RKO (cell line): Measurements from ENCODE around the gene PLXNA4.
A peak's percentile ranks its signal among the peaks of the same experiment; 100 is the strongest.

Experiments
- DNase-seq: peaks from one replicate; pipeline ENCODE4 v3.0.0-alpha.2; 2016; ENCODE audit warnings: low spot score

Gene PLXNA4

DNA sequence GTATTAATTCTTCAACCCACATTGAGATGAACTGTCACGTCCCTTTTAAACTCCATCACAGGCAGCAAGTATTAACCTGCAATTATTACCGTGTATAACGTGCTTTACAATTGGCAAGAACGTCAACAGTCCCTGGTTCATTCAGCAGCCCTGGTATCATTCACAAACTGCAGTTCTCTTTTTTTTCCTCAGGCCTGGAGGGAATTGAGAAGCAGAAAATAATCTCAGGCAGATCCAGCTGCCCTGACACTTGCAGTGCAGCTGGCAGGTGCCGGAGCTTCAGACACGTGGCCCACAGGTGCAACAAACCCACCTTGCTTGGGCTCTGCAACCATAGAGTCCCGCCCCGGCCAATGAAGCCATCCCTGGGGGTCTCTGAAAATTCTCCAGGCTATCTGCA lies 137.3 kb downstream of the PLXNA4 start:
- no peak for DNase-seq

DNA sequence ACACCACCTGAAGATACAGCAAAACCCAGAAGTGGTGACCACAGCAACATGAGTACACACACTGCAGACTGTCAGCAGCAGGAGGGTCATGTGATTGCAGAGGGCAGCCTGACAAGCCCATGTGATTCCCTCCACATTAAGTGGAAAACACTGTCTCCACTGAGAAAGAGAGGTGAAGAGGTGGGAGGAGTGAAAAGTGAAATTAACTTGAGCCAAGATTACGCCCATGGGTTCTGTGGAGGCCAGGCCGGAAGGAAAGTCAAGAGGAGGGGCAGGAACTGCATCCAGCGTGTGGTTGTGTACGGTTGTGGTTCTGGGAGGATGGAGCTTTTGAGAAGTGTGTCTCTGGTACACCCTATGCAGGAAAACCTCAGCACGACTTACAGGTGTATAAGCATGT lies 138.5 kb downstream of the PLXNA4 start:
- no peak for DNase-seq

DNA sequence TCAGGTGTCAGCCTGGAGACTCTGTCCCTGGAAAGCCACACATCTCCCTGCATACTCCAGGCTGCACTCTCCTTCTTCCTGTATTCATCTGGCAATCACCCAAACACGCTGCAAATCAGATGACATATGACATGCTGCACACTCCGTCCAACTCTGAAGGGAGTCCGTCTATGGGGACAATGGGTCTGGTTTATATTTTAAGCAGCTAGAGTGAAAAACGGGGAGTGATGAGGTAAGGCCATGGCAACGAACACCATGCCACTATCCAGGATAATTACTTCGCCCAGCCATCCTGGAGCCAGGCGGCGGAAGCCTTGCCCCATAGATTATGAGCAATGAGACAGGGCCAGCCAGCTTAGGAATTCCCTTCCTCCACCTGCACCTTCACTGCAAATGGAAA lies 140.1 kb downstream of the PLXNA4 start:
- DNase-seq = no peak

DNA sequence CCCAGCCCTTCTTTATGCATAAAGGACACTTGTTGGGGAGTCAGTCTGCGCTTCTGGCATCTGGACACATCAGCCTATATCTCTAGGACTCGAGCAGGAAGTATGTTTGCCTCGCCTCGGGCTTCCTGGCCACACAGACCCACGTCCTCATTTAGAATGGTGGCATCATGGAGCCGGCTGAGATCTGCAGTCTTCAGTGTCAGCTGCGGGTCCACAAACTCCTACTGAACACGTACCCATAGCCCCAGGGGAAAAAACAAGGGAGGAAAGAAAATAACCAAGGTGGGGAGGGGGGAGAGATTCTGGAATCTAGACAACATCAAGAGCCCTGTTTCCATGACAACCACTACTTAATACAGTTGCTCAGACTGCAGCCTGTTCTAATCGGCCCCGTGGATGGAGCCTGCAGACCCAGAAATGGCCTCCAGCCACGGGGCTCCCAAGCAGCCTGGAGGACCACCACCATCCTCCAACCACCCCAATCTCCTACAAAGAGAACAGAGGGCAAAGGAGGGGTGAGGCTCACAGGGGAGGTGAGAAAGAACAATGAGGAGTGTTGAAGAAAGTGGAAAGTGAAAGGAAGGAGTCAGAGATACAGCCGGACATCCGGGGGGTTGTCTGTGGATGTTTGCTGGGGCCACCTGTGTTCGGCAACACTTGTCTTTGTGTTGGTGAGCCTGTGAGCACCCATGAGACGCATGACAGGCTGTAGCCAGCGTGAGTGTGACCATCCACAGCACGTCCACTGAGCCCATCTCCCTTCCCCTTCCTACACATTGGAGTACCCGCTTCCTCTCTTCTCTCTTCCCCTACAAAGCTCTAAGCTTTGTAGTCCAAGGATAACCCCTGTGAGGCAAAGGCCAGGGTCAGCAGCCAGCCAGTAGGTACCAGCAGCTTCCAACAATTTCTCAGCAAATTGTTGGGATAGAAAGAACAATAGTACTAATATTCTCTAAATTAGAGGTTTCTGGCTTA lies 141.0 kb downstream of the PLXNA4 start:
- no peak for DNase-seq

DNA sequence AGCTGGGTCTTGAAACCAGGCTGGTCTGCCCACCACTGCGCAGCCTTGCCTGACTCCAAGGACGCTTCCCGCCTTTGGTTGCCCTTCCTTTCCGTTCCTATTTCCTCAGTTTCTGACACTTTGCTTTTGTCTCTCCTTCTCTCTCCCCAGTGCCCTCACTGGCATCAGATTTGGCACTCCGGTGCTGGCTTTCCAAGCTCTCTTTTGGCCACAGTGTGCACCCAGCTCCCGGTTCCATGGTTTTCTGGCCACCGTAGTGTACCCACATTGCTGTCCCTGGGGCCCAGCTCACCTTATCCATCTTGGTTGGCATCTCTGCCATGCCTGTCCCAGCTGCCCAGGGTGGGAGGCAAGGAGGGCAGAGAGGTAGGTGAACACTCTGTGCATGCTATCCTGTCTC lies 142.2 kb downstream of the PLXNA4 start:
- DNase-seq = no peak

DNA sequence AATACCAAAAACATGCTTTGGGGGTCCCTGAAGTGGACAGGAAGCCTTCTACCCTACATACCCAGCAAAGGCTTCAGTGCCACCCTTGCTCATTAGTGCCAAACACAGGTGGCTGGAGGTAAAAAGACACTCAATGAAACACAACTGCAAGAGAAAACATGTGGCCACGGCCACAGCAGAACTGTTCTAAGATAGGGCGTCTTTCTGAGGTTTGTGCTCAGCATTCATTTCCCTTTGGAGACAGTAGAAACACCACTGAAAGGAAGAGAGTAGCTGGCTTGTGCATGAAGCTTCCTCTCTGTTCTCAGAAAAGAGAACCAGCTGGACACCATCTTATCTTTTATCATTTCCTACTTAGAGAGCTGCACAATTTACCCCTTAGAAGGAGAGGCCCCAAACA lies 143.0 kb downstream of the PLXNA4 start:
- no peak for DNase-seq

DNA sequence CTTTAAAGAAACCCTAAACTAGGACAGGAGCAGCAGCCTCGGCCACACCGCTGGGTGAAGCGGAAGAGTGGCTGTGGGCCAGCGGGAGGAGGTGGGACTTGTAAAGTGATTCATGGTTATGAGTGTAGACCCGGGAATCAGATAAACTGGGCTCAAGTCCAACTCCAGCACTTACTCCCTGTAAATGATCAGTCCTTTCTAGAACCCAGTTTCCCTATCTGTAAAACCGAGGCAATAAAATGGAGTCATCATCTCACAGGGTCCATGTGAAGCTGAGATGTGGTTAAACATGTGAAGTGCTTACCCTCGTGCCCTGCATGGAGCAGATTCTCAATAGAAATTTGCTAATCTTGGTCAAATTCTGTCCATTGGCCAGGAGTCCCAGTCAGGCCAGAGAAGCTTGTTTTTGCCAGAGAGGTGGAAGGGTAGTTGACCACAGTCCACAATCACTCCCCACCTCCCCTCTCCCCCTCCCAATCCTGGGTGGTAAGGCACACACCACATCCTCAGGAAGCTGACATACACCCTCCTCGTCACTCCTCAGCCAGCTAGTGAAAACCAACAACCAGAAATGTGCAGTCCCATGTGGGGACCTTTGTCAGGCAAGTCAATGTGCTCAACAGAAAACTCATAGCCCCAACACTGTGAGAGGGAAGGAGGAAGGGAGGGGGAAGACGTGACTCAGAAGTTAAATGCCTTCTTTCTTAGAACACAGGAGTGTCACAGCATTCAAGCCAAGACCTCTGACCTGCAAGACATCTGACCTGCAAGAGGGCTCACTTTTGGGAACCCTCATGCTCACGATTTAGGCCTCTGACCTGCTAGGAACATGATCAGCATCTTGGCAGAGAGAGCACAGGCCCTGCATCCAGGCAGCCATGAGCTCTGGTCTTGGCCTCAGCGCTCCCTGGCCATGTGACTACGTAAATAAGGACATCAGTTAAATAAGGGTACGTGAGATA lies 145.1 kb downstream of the PLXNA4 start:
- peak; percentile 85 for DNase-seq

DNA sequence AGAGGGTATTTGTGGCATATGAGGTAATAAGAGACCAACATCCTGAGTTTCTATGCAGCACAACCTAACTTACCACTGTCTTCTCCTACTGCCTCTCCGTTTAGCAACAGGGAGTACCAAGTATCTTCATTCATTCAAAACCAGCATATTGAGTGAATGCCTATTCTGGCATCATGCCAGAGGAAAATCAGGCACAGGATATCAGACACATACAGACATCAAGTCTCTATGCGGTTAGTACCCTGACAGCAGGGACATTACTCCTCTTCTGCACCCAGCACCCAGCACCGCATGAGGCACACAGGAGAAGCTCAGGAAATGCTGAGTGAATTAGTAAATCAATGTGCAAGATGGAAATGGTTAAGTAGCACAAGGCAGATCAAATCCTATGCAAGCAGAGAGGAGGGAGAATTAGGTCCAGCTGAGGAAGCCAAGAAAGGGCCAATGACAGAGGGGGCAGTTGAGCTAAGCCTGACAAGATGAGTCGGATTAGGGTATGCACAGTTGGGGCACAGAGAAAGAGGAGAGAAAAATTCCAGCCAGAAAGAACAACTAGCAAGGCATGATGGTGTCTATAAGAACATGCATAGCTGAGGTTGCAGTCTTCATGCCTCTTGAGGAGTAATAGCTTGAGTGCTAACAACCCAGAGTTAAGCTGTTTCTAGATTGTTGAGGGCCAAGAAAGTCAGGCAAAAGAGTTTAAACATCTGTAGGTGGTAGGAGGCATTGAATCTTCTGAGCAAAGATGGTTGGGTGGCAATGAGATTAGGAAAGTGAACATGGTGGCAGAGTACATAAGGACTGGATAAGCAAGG lies 146.0 kb downstream of the PLXNA4 start:
- no peak for DNase-seq

DNA sequence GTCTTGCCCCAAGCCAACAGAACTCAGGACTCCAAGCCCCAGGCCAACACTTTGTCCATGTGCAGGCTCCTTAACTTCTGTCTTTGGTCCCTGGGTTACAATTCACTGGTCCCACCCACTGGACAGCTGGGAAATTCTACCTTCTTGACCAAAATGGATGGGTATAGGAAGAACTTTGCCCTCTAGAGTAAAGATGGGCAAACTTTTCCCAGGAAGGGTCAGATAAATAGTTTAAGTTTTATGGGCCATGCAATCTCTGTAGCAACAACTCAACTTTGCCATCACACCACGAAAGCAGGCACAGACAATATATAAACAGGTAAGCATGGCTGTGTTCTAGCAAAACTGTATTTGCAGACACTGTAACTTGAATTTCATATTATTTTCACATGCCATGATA lies 147.1 kb downstream of the PLXNA4 start:
- DNase-seq = no peak

DNA sequence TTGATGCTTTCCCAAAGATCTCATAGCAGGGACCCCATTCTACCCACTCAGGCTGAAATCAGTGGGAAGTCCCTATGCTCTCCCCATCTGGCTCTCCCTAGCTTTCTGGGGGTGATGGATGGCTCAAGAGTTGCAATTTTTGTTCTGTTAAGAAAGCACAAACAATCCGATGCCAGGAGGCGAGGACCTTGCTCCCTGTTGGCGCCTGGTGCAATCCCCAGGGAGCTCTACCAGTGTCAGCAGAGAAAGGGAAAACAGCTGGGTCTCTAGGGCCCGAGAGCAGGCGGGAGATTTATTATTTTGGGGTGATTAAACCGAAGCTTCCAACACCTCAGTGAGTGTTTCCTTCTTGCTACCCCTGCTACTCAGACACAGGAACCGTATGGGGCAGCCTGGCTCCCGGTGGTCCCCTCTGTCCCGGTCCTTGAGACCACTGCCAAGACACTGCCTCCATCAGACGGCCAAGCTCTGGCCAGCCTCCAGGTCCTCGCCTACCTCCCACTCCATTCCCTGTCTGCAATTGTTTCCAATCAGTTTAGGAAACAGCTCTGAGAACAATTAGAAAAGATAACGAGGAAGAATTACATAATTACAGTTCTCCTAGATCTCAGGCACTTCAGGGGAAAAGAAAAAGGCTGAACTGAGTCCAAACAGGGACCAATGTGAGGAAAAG lies 147.9 kb downstream of the PLXNA4 start:
- DNase-seq = no peak

DNA sequence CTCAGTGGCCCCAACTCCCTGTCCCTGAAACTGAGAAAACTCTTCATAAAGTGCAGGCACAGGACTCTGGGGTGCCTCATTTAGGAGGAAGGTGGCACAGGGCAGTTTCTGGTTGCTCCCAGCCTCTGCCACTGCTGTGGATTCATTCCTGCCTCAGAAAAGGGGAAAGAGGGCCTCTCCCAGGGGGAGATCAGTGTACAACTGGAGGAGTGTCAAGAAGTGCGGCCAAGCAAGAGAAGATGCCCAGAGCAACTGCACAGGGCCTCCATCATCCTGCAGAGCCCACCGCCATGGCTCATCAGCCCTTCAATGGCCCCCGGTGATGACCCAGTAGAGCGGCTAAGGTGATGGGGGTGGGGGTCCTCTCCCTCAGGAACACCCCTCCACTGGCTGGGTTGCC lies 150.3 kb downstream of the PLXNA4 start:
- DNase-seq = no peak

DNA sequence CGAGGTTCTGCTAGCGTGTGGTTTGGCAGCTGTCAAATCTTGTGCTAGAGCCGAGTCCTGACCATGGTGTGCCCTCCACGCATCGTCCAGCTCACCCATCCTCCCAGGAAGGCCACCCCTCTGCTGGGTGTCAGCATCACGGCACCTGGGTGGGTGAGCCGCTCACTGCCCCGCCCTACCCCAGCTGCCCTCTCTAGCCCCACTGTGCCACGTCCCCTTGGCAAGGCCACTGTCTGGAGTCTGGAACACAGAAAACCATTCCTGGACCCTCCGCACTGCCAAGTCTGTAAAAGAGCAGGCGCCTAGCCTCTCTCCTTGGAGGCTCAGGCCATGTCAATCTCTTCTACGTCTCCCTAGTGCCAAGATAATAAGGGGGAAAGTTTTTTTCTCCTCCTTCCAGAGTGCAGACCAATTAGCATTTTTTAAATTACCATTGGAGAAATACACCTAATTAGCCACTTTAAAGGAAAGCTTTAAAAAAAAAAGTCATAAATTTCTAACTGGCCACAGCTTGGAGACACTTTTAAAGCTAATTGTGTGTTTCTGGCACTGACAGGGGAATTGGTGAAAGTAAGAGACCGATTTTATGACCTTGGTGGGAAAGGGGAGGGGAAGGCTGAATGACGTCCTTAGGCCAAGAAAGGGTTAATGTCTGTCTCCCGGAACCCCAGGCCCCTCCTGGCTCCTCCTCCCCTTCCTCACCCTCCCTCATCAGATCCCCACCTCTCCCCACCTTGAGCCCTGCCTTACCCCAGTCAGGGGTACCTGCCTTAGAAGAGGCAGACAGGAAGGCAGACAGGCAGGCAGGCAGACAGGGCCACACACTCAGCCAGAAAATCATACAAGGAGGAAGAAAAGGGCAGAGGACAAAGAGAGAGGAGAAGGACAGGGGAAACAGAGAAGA lies 151.2 kb downstream of the PLXNA4 start:
- no peak for DNase-seq

DNA sequence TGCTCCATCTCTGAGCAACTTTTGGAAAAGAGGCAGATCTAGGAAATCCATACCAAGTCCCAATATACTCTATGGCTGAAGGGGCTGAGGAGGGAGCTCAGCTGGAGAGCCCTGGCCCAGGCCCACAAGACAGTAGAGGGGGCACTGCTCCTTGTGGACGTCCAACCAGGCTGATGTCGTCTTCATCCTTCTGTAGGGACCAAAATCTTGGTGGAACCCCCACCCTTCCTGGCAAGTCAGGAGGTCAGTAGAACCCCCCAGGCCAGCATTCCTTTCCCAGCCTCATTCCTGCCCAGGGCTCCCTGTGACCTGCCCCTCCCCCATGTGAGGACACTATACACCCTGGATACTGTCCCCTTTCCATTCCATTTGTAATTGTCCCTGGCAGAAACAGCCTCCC lies 152.0 kb downstream of the PLXNA4 start:
- DNase-seq = no peak

DNA sequence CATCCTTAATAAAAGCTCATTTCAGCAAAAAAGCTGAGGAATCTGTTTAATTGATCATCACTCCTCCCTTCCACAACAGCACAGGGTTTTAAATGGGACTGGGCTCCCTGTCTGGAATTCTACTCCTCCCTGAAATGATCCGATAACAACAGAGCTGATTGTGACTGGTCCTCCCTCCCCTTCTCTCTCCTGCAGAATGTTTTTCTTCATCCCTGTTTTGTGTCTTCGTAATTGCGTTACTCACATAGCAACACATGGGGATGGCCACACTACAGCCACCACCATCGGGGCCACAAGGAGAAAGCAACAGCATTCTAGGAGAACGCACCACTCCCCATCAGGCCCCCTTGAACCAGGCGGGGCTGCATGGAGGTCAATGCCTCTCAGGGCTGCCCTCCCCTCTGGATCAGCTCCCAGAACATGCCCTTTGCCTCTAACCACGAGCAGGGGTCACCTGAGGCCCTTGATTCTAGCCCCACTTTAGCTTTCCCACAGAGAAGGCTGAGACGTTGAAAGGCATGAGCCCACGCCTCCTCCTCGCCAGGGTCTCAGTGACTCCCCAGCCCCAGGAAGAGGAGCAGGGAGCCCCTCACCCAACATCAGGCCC lies 152.6 kb downstream of the PLXNA4 start:
- no peak for DNase-seq

DNA sequence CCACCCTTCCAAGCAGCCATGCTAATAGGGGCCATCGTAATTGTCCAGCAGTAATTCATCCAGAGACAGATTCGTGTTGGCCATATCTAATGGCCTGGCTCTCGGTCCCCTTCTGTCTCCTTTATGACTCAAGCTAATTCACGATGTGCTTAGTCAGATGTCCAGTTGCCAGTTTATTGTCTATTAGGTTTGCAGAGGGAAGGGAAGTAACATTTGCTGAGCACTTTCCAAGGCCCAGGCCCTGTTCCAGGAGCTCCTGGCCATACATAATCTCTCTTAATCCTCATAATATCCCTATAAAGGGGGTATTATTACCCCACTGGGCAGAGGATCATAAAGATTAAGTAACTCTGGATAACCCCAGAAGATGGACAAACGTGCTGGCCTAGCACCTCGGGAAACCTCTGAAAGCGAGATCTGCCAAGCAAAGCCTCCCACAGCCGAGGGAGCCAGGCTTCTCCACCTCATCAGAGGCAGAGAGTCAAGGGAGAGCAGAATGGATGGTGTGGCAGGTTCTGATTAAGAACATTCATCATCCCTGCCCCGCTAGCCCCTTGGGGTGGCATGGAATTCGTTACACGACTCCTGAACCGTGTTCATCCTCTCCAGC lies 153.7 kb downstream of the PLXNA4 start:
- DNase-seq = no peak

DNA sequence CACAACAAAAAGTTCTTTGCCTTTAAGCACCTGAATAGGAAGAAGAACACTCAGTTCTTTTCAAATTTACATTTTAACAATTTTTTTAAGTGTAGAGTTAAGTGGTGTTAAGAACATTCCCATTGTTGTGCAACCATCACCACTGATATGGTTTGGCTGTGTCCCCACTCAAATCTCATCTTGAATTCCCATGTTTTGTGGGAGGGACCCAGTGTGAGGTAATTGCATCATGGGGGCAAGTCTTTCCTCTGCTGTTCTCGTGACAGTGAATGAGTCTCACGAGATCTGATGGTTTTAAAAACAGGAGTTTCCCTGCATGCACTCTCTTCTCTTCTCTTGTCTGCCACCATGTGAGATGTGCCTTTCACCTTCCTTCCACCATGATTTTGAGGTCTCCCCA lies 155.7 kb downstream of the PLXNA4 start:
- no peak for DNase-seq

DNA sequence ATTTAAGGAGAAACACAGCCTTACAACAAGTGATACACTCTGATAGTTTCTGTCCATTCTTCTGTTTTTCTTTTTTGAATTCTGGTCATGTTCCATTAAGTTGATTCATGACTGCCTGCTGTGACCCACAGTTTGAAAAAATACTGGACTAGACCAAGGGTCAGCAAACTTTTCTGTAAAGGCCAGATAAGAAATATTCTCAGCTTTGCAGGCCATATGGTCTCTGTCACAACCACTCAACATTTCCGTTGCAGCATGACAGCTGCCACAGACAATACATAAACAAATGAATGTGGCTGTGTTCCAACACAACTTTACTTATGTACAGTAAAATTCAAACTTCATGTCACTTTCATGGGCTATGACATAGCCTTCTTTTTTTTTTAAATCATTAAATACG lies 156.7 kb downstream of the PLXNA4 start:
- no peak for DNase-seq

DNA sequence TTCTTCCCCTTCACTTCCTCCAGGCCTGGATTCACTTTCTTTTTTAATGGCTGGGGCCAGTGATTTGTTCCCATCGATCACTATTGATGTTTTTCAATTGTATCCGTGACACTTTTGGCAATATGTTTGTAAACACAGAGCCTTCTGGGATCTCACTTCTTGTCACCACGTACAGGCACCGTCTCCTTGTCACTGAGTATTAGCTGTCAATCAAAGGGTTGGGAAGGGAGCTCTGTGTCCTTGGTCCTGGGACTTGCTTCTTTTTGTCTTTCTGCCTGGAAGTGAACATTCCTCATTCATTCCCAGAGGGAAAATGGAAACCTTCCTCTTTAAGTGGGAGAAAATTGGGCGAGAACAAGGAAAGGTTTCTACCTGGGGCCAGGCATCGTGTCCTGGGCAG lies 157.4 kb downstream of the PLXNA4 start:
- DNase-seq = no peak

DNA sequence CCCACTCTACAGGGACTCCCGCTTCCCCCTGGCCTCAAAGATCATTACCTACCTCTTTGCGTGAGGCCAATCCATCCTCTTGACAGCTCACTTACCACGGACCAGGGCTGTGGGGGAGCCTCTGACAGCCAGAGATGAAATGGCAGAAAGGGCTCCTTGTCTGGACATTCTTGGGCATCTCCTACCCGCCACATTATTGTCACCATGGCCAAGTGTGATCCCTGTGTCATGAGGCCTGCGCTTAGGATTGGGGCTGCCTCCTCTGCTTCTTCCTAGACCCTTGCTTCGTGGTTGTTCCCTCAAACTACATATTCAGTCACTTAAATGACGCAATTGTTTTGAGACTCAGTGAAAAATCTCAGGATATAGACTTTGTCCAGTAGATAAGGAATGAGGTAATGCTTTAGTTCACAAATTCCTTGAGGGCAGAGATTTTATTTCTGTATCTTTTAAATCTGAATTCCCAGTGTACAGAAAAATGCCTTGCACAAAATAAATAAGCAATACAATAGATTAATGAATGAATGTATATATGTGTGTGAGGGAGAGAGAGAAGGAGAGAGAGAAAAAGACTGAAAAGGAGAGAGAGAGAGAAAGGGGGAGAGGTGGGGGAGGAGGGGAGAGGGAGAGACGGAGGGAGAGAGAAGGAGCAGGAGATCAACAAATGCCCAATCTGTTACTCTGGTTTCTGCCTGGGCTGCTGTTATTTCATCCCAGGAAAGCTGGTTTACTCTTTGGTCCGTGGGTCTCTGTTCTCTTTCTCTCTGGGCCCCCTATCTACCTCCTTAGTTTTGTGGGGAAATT lies 159.0 kb downstream of the PLXNA4 start:
- DNase-seq = no peak
